DMS53 (cell line): ENCODE results near the gene ASGR1.

Source experiments
- DNase-seq: peaks from one replicate; lab custom pipeline; 2025; lab: John Stamatoyannopoulos, UW

The ASGR1 gene

DNA sequence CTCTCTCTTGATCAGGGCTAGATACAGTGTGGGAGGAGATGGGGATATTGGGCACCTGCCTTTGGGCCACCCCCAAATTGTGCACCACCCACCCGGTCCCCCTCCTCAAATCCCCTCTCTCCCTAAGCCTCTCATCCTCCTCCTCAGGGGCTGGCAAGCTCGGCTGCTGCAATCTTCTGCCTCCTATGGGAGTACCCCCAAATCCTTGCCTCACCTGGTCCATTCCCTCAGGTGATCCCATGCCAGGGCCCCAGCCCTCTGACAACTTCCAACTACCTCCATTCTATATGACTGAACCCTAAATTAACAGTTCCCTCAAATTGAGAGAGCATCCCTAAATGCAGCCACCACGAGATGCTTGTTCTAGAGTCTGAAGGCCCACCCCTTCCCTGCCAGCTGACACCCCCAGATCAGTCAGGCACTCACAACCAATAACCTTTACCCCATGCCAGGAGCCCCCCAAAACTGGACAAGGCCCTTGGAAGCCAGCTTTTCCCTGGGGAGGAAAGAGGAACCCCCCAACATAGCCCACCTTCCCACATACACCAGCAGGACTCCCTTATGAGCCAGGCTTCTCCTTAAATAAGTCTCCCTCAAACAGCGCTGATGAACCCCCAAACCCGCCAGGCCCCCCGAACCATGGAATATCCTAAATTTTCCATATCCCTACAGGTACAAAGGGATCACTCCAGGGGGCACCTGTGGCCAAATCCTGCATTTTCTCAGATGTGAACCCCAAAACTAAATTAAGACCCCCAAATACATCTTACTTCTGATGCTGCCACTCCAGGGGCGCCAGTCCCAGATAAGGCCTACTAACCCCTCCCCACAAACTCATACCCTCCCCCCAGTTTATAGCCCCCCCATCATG is 37.3 kb upstream of the ASGR1 start:
- DNase-seq = no peak

DNA sequence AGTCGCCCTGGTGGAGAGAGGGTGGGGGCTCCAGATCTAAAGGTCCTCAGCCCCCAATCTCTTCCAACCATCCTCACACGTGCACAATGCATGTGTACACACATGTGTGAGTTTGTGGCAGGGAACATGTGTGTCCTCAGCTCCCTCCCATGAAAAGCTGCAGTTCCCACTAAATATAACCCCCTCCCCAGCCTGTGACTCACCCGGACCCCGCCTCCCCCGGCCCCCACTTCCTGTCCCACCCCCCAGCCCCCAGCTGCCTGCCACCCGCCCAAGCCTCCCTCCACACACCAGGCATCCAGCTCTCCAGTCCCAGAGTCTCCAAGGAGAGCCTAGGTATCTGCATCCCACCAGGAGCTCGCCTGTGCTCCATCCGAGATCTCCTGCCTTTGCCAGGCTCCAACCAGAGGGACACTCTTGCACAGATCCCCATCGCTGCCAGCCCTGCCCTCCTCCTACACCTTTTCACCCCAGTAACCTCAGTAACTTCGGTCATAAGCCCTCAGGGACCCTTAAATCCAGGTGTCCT is 36.5 kb upstream of the ASGR1 start:
- peak; percentile 49 for DNase-seq

DNA sequence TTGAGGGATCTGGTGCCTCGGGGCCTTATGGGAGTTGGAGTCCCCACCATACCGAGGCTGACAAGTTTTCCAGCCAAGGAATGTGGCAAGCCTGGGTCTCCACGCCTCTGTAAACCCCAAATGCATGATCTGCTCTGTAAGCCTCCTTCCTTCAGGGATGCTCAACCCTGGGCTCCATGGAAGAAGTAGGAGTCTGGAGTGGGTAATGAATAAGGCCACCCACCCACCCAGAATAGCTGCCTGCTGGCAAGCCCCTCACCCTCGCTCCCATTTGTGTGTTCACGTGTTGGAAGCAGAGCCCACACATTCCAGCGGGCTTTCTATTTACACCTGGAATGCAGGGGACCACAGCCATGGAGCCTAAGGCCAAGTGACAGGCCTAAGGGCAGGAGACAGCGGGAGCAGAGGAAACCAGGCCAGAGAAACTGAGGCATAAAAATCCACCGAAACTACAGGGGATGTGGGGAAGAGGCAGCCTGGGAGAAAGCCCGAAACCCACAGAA is 36.0 kb upstream of the ASGR1 start:
- no peak for DNase-seq

DNA sequence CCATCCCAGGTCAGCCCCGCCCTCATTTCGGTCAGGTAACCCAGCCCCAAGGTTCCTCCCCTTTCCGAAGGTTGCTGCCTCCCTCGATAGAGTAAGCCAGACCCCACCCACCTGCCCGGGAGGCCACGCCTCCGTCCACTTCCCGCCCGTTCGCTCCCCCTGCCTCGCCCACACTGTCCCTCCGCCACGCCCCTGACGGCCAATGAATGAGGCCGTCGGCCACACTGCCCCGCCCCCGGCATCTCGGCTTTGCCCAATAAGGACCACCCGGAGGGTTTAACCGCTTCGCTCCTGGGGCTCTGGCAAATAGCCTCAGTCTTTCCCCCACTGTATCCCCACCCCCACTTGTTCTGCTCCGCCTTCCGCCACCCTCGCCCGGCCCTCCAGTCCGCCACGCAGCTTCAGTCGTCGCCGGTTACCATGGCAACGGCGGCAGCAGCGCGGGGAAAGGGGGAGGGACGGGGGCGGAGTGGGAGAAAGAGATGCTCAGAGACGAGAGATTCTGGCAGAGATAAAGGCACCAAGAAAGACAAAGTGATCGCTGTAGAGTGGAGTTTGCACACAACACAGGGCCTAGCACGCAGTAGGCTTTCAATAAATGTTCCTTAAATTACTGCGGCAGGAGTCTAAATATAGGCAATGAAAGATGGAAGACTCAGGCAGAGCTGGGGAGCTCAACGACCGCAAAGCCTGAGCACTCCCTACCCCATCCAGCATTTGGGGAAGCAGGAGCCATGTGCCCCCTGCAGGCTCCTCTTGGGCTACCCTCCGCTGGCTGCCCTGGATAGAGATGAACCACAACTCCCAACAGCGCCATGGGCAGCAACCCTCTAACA is 35.3 kb upstream of the ASGR1 start:
- DNase-seq = peak; percentile 100

DNA sequence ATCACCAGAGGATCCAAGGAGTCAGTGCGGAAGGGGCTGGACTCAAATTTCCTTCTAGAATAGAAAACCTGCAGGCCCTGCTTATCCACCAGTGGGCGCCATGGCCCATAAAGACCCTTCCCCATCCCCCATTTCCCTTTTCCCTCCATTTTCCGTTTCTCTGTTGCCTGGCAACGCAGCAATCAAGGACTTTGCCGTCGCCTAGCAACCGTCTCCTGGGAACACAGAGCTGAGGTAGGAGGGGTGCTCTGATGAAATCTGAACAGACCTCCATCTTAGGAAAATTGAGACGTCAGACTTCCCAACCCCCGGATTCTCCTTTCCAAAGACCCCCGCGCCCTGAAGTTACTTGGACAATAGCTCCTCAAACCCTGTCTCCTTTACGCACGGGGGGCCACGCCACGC is 34.7 kb upstream of the ASGR1 start:
- peak; percentile 98 for DNase-seq

DNA sequence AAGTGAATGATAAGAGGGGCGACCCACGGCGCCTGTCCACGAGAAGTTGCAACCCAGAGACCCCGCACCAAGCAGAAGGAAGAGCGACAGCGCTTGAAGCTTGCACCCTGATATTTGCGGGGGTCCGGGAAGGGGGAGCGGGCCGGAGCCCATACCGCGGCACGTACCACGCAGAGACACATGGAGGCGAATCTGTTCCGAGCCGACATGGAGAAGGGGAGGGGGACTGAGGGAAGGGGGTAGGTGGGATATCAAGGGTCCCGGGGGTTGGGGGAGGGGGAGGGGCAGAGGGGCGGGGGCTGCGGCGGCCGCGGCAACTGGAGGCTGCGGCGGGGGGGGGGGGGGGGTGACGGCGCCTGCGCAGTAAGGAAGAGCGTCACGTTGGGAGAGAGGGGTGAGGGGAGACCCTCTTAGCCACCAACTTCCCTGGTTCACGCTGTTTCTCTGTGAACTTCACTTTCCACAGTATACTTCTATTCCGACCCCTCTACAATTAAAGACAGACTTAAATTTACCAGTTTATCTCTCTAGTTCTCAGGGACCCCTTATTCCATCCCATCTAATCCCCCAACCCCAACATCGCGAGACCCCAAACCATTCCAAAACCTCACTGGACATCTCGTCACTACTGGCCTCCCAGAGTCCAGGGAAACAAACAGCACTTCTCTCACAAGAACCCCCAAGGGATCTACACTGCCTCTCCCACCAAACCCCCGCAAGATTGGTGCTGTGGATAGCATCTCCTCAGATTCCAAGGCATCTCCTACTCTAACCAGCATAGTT is 32.5 kb upstream of the ASGR1 start:
- no peak for DNase-seq

DNA sequence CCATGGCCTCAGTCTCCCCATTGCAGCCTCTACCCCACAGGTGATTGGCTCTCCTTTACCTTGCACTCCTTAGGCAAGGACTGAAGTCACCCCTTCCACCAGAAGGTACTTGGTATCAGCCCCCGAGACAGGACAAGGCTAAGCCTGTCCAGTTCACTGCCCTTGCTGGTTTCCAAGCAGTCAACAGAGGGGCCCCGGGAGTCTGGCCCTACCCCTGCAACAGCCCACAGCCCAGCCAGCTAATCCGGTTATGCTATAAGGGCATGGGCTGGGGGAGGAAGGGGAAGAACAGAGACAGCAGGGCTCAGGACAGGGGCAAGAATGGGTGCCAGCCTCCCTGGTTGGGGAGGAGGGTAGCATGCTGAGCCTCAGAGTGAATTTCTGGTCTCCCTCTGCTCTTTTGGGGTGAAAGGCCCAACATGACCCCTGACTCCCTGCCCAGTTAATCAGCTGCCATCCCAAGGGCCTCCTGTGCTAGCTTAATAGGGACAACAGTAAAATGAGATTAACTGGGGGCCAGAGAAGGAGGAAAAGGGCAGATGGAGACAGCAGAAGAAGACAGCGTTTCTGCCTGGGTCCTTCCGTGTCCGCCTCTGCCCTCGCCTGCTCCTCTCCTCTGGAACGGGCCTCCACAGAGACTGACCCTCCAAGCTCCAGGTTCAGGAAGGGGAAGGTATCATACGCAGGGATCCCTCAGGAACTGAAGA is 29.7 kb upstream of the ASGR1 start:
- no peak for DNase-seq

DNA sequence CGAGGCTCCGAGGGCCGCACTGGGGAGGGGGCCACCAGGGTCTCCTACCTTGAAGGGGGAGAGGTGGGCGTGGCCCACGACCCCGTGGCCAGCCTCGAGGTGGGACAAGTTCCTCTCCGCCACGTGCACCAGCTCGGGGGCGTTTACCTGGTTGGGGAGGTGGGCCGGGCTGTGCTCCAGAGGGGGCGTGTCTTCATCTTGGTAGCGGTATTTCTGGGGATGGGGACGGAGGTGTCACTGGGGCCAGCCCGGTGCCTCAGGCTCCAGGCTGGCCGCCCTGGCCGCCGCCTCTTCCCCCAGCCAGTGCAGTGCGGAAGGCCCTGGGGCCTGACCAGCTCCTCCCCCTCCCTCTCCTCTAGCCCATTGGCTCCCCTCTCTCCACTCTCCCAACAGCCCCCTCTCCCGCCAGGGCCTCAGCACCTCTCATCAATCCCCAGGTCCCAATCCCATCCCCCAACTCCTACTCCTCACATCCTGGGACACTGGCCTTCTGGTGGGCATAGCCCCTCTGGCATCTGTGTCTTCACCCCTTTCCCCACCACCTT is 28.9 kb upstream of the ASGR1 start:
- no peak for DNase-seq

DNA sequence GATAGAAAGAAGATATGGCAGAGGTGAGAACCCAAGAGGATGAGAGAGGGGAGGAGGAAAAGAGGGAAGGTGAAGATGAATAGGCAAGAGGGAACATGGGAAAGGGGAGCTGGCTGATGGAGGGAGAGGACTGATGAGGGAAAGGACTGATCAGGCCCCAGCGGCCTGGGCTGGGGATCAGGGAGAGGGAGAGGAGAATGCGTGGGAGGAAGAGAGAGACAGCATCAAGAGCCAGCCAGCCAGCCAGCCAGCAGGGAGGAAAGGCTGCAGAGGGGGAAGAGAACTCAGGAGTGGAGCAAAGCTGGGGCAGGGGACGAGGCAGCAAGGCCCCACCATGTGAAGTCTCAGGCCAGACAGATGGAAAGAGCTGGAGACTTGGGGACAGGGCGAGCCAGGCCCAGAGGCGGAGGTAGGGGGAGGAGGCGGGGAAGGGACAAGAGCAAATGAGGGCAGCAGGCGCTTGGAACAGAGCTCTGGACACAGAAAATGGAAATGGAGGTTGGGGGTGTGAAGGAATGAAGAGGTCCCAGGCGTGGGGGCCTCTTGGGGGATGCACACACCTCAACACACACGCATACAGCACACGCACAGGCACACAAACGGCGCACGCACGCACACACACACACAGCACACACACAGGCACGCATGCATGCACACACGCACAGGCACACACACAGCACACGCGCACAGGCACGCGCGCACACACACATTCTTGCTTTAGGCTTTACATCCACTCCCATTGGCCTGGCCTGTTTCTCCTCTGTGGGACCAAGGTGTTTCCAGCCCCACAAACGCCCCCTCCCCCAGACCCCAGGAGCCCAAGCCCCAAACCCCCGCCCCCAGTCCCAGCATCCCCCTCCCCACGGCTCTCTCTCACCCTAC is 28.2 kb upstream of the ASGR1 start:
- no peak for DNase-seq

DNA sequence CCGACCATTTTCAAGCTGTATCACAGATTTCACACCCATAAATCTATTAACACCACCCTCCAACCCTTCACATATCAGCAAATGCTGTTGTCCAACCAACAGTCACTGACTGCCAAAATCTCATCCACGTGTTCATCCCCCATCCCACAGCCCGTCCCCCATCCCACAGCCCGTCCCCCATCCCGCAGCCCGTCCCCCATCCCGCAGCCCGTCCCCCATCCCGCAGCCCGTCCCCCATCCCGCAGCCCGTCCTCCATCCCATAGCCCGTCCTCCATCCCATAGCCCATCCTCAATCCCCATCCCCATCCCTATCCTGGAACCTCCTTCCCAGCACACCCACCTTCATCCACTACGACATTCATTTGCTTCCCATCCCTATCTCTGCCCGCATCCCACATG is 26.4 kb upstream of the ASGR1 start:
- no peak for DNase-seq

DNA sequence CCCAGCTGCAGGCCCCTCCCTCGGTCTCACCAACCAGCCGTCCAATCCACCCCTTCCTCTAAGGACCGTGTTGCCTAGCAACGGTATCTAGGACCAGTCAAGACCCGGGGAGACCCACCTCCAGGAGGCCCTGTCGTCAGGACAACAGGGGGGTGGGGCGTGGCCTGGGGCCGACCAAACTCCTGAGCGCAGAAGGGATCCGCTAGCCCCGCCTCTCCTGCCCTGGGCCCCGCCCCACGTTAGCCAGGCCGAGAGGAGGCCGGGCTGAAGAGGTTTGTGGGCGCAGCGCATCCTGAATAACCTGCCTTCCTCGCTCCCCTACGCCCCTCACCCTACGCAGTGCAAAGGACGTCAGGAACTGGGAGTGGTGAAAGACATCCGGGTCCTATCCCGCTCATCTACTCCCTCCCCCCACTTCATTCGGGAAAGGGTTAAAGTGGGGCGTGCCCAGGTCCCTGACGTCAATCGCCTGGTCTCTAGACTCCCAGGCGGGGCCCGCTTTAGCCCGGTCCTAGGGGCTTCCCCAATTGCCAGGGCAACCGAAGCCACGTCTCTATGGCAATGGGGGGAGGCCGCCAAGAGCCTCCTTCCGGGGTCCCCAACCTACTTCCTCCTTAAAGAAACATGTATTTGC is 25.8 kb upstream of the ASGR1 start:
- peak; percentile 98 for DNase-seq

DNA sequence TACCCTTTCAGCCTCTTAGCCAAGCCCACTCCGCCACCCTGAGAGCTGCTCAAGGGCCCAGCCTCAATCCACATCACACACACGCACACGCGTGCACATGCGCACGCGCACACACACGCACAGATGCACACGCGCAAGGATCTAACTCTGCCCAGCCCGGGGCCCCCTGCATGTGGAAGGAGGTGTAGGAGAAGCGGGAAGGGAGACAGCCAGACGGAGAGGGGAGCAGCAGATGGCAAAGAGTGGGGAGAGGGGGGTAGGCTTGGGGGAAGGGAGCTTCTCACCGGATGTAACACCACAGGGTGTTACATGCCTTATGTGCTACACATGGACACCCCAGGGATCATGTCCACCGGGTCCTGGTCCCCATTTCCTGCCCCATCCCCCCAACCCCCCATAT is 25.2 kb upstream of the ASGR1 start:
- peak; percentile 47 for DNase-seq

DNA sequence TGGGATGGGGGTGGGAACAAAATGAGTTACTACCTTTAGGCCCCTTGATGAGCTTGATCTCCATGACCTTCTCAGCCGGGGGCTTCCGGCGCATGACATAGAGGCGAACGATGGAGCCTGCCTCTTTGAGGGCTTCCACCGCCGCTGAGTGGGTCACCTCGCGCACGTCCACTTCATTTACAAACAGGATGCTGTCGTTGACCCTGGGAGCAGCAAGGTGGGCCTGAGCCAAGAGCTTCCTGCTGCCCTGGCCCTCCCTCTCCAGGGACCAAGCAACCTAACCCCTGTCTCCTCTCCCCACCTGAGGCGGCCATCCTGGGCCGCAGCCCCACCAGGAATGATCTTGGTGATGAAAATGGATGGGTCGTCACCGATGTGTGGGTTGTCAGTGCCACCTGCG is 24.2 kb upstream of the ASGR1 start:
- DNase-seq = no peak

DNA sequence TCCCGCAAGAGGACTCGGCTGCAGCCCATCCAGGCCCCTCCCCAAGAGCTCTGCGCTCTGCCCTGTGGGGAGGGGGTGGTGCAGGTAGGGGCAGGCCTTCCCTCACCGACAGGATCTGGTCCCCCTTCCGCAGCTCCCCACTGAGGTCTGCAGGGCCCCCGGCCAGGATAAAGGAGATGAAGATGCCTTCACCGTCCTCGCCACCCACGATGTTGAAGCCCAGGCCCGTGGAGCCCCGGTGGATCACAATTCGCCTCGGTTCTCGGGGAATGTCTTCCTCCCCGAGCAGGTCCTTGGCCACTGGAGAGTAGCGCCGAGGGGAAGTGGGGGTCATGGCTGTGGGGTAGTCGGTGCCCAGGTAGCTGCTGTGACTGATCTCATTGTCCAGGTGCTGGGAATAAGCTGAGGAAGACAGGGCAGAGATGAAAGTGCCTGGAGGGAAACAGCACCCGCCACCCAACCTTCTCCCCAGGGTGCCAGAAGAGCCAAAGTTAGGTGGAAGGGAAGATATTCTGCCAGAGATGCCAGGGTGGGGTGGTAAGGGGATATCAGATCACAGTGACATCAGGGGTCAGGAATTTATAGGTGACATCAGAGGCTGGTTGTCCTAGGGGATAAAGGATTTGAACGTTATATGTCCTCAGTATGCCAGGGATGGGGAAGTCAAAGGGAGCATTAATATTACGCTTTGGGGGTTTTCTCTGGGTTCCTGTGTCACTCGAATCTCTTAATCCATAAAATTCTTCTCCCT is 17.7 kb upstream of the ASGR1 start:
- no peak for DNase-seq

DNA sequence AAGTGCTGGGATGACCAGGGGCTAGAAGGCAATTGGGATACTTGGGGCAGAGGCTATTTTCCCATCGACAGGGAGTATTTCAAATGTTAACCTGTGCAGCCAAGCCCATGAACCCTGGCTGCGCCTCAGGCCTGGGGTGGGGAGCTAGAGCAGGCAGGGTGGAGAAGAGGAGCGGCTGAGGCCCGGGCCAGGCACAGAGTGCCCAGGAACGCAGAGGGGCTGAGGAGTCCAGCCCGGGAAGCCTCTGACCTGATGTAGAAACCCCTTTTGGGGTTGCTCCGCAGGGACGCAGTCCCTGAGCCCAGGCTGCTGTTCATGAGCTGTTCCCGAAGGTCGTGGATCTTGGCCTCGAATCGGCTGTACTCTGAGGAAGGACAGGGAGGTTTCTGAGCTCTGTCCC is 16.8 kb upstream of the ASGR1 start:
- DNase-seq = no peak

DNA sequence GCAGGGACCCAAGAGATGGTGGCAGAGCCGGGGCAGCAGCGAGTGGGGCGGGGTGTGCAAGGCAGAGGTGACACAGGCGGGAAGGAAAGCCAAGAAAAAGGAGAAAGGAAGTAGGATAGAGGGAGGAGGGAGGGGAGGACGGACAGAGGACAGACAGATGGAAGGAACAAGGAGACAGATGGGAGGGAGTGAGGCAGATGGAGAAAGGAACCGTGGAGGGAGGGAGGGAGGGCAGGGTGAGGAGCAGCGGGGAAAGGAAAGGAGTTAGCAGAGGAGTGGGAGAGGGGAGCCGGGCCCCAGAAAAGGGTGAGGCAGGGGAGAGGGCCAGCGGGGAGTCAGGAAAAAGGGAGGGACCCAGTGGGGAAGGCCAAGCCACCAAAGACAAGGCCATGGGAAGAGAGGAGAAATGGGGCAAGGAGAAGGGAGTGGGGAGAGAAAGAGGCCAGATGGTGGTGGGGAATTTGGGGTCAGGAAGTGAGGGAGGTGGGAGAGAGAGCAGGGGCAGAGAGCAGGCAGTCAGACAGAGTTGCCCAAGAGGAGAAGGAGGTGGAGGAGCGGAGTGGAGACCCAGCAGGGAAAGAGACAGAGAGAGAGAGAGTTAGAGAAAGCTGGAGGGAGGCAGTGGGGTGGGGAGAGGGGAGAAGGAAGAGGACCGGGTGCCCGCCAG is 13.2 kb upstream of the ASGR1 start:
- no peak for DNase-seq

DNA sequence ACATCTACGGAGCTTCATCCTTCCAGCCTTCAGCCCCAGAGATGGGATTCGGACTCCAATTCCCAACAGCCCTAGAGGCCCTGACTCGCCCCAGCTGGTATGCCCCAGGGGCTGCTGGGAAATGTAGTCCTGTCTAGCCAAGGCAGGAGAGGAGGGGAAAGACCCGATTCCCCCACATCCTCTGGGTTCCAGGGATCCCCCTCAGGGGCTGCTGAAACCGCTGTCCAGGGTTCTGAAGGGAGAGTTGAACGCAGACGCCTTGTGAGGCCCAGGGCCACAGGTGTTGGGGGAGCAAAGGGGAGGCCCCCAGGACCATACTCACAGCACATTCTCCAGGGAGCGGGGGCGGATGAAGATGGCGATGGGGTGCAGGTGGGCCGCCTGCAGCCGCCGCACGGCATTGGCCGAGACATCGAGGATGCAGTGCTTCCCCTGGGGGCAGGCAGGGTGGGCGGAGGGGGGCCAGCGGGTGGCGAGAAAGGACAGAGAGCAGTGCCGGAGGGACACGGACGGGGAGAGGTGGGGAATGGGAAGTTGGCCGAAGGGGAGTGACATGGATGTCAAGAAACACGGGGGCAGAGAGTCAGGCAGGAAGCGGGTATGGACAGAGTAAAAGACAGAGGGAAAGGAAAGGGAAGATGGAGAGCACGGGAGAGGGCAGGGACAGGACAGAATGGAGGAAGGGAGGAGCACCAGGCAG is 12.6 kb upstream of the ASGR1 start:
- peak; percentile 77 for DNase-seq

DNA sequence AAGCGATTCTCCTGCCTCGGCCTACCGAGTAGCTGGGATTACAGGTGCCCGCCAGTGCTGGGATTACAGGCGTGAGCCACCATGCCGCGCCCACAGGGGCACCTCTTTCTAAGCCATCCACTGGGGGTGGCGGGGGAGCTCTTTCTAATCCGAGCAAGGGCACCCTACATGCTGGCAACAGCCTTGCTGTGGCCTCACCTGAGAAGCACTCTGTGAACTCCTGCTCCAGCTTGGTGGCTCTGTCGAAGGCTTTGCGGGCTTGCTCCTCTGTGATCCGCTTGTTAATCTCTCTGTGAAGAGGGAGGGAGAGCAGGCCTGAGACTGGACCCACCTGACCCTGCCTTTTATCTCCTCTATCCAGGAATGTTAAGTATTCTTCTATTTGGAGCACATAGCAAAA is 11.9 kb upstream of the ASGR1 start:
- no peak for DNase-seq
